Trophoblast cell (in vitro differentiated cells and primary cell): Measurements from ENCODE around the gene CYP2B6.
A peak's percentile ranks its signal among the peaks of the same experiment; 100 is the strongest.
"Not testable (repeated sequence)": the region's sequence is repeated elsewhere in the genome, so short reads cannot be mapped to it uniquely, and the experiment has no call there.

ENCODE experiments used
- DNase-seq, 2 donors: peaks; one replicate each; pipeline ENCODE4 v3.0.0-alpha.2; 2016
- H2AFZ ChIP-seq: 2 replicates; pipeline ENCODE4 v1.6.1; 2013; ENCODE audit warnings: low read length, moderate library complexity, mild to moderate bottlenecking; ENCODE audit not compliant: insufficient read depth, poor library complexity
- H2AK5ac ChIP-seq: 2 replicates; pipeline ENCODE4 v1.6.1; 2013; ENCODE audit warnings: mild to moderate bottlenecking, low read length
- H2BK120ac ChIP-seq: 2 replicates; pipeline ENCODE4 v1.6.1; 2013; ENCODE audit warnings: low read length, mild to moderate bottlenecking, moderate library complexity; ENCODE audit not compliant: insufficient read depth, poor library complexity
- H2BK12ac ChIP-seq: 2 replicates; pipeline ENCODE4 v1.6.1; 2013; ENCODE audit warnings: mild to moderate bottlenecking, low read length, moderate library complexity
- H2BK5ac ChIP-seq: 2 replicates; pipeline ENCODE4 v1.6.1; 2013; ENCODE audit warnings: low read length, low read depth, moderate library complexity, mild to moderate bottlenecking; ENCODE audit not compliant: poor library complexity
- H3K14ac ChIP-seq: 2 replicates; pipeline ENCODE4 v1.6.1; 2013; ENCODE audit warnings: mild to moderate bottlenecking, low read length
- H3K18ac ChIP-seq: 2 replicates; pipeline ENCODE4 v1.6.1; 2013; ENCODE audit warnings: mild to moderate bottlenecking, low read length
- H3K23ac ChIP-seq: 2 replicates; pipeline ENCODE4 v1.6.1; 2013; ENCODE audit warnings: low read length
- H3K27ac ChIP-seq: 2 replicates; pipeline ENCODE4 v1.5.1; 2013; ENCODE audit warnings: low read depth, mild to moderate bottlenecking, inconsistent platforms, low read length, moderate library complexity
- H3K27me3 ChIP-seq: 2 replicates; pipeline ENCODE4 v1.6.1; 2013; ENCODE audit warnings: inconsistent platforms, mild to moderate bottlenecking, low read length, moderate library complexity; ENCODE audit not compliant: insufficient read depth
- H3K36me3 ChIP-seq, 2 experiments: 1 replicate in 1 of 2; 2 replicates in 1 of 2; pipeline ENCODE4 v1.6.1; 2013; ENCODE audit warnings: low read length in 2 of 2, mild to moderate bottlenecking in 2 of 2, moderate library complexity in 1 of 2; ENCODE audit not compliant: insufficient read depth in 2 of 2, control insufficient read depth in 1 of 2
- H3K4ac ChIP-seq: 2 replicates; pipeline ENCODE4 v1.6.1; 2013; ENCODE audit warnings: low read depth, mild to moderate bottlenecking, low read length, moderate library complexity
- H3K4me1 ChIP-seq, 2 experiments: 1 replicate in 1 of 2; 2 replicates in 1 of 2; pipeline ENCODE4 v1.6.1; 2013; ENCODE audit warnings: low read length in 2 of 2, mild to moderate bottlenecking in 2 of 2, moderate library complexity in 1 of 2; ENCODE audit not compliant: insufficient read depth in 2 of 2, control insufficient read depth in 1 of 2
- H3K4me2 ChIP-seq: 2 replicates; pipeline ENCODE4 v1.6.1; 2013; ENCODE audit warnings: inconsistent platforms, mild to moderate bottlenecking, low read length, moderate library complexity
- H3K4me3 ChIP-seq: 2 replicates; pipeline ENCODE4 v1.5.1; 2013; ENCODE audit warnings: mild to moderate bottlenecking, low read depth, low read length, inconsistent platforms
- H3K79me1 ChIP-seq: one replicate; pipeline ENCODE4 v1.6.1; 2013; ENCODE audit warnings: low read length
- H3K79me2 ChIP-seq: 2 replicates; pipeline ENCODE4 v1.6.1; 2013; ENCODE audit warnings: low read length, mild to moderate bottlenecking; ENCODE audit not compliant: control insufficient read depth, insufficient read depth, poor library complexity
- H3K9ac ChIP-seq: 2 replicates; pipeline ENCODE4 v1.6.1; 2013; ENCODE audit warnings: mild to moderate bottlenecking, low read length
- H3K9me3 ChIP-seq: 2 replicates; pipeline ENCODE4 v1.6.1; 2013; ENCODE audit warnings: low read depth, mild to moderate bottlenecking, control low read depth, inconsistent platforms, low read length; ENCODE audit not compliant: insufficient read depth
- H4K12ac ChIP-seq: 2 replicates; pipeline ENCODE4 v1.6.1; 2013; ENCODE audit warnings: low read depth, mild to moderate bottlenecking, low read length, moderate library complexity
- H4K8ac ChIP-seq: 2 replicates; pipeline ENCODE4 v1.6.1; 2013; ENCODE audit warnings: low read depth, mild to moderate bottlenecking, low read length, moderate library complexity
- H4K91ac ChIP-seq: one replicate; pipeline ENCODE4 v1.6.1; 2013; ENCODE audit warnings: low read depth, mild to moderate bottlenecking, low read length, moderate library complexity
- WGBS: extraction: QIAGEN DNeasy Blood & Tissue Kit; methylation state at CpG from one replicate; pipeline ENCODE4 v1.1.7; 2013; ENCODE audit warnings: missing lambda C conversion rate; ENCODE audit not compliant: insufficient read length, insufficient coverage; ENCODE audit errors: extremely low coverage; 5-methylcytosine and 5-hydroxymethylcytosine counted together

The CYP2B6 gene

GRCh38 chr19:41001243-41001971 lies 10.3 kb downstream of the CYP2B6 start:
- Histone ChIP-seq H3K79me2 (no peaks in the 10 kb centered on the region), H2AFZ (no peak overlapping the region), H2AK5ac (no peak overlapping the region), H3K23ac (no peak overlapping the region), H3K79me1 (no peaks in the 10 kb centered on the region), H3K9ac (no peak overlapping the region), H3K4me1 (no peaks in the 10 kb centered on the region), H2BK120ac (no peak overlapping the region), H3K27ac (no peak overlapping the region), H3K18ac (no peak overlapping the region), H3K4me3 (no peak overlapping the region), H3K27me3 (no peaks in the 10 kb centered on the region), H3K4ac (no peak overlapping the region), H3K9me3 (peaks cover 1% of the 10 kb centered on the region), H3K14ac (no peak overlapping the region), H4K91ac (no peak overlapping the region), H3K4me2 (no peak overlapping the region), H4K8ac (no peak overlapping the region), H3K36me3 (no peaks in the 10 kb centered on the region), H2BK12ac (no peak overlapping the region), H4K12ac (no peak overlapping the region), H2BK5ac (no peak overlapping the region)
- DNase-seq: peak; percentile 86
- no CpG with 5 or more reads among the region's 9 CpGs for WGBS

GRCh38 chr19:41003656-41004055 lies 12.6 kb downstream of the CYP2B6 start:
- not testable (repeated sequence) for H3K9ac ChIP-seq, H4K8ac ChIP-seq, H2AFZ ChIP-seq, H3K14ac ChIP-seq, H4K12ac ChIP-seq, H3K4me1 ChIP-seq, H3K79me1 ChIP-seq, H3K4me3 ChIP-seq, H2BK12ac ChIP-seq, DNase-seq, H3K23ac ChIP-seq, H3K27ac ChIP-seq, H3K4me2 ChIP-seq, H3K27me3 ChIP-seq, H3K79me2 ChIP-seq, H3K18ac ChIP-seq, H3K36me3 ChIP-seq, H3K9me3 ChIP-seq, H2BK5ac ChIP-seq, H2AK5ac ChIP-seq, H3K4ac ChIP-seq, H4K91ac ChIP-seq, H2BK120ac ChIP-seq
- WGBS: no CpG with 5 or more reads among the region's 8 CpGs

GRCh38 chr19:41009700-41010235 lies 18.7 kb downstream of the CYP2B6 start:
- no peak overlapping the region for H3K23ac ChIP-seq
- WGBS: no CpG with 5 or more reads among the region's 11 CpGs
- no peaks in the 10 kb centered on the region for H3K36me3 ChIP-seq

GRCh38 chr19:41013359-41013758 lies 22.3 kb downstream of the CYP2B6 start:
- H2BK12ac ChIP-seq: no peak overlapping the region
- peaks cover 0 to 5% of the 10 kb centered on the region in 2 experiments for H3K4me1 ChIP-seq
- no peaks in the 10 kb centered on the region for H3K79me1 ChIP-seq
- no peaks in the 10 kb centered on the region for H3K27me3 ChIP-seq
- no peaks in the 10 kb centered on the region for H3K79me2 ChIP-seq
- no peak overlapping the region for H2AFZ ChIP-seq
- H4K8ac ChIP-seq: no peak overlapping the region
- H4K91ac ChIP-seq: no peak overlapping the region
- no peak overlapping the region for H3K14ac ChIP-seq
- no peak overlapping the region for H3K27ac ChIP-seq
- no peak overlapping the region for H2BK5ac ChIP-seq
- no peak overlapping the region for H4K12ac ChIP-seq
- H3K9ac ChIP-seq: no peak overlapping the region
- H2BK120ac ChIP-seq: no peak overlapping the region
- H3K36me3 ChIP-seq: no peaks in the 10 kb centered on the region
- no CpG with 5 or more reads among the region's 3 CpGs for WGBS
- H3K9me3 ChIP-seq: no peaks in the 10 kb centered on the region
- no peak overlapping the region for H3K4ac ChIP-seq
- H2AK5ac ChIP-seq: no peak overlapping the region
- H3K4me3 ChIP-seq: no peak overlapping the region
- no peak overlapping the region for H3K23ac ChIP-seq
- no peak overlapping the region for H3K4me2 ChIP-seq
- DNase-seq: no peak
- H3K18ac ChIP-seq: no peak overlapping the region

More at GRCh38 chr19:41009700-41010235, 18.7 kb downstream of the CYP2B6 start:
- Histone ChIP-seq H2BK5ac (no peak overlapping the region), H2BK12ac (no peak overlapping the region), H3K27ac (no peak overlapping the region), H3K79me1 (no peaks in the 10 kb centered on the region), H3K4me1 (no peaks in the 10 kb centered on the region), H3K14ac (no peak overlapping the region), H4K8ac (no peak overlapping the region), H2BK120ac (no peak overlapping the region), H3K27me3 (no peaks in the 10 kb centered on the region), H3K4me2 (no peak overlapping the region), H2AFZ (no peak overlapping the region), H2AK5ac (no peak overlapping the region), H3K9ac (no peak overlapping the region), H4K12ac (no peak overlapping the region), H3K4ac (no peak overlapping the region), H3K18ac (no peak overlapping the region), H3K4me3 (no peak overlapping the region), H3K79me2 (no peaks in the 10 kb centered on the region), H4K91ac (no peak overlapping the region), H3K9me3 (no peaks in the 10 kb centered on the region)
- DNase-seq: no peak
